HG03432 (cell line): ENCODE measurements around the gene NPY4R.
"Not testable (repeated sequence)": the region's sequence is repeated elsewhere in the genome, so short reads cannot be mapped to it uniquely, and the experiment has no call there.

Experiments
- ATAC-seq: cut with Tn5 transposase; IDR thresholded peaks from one replicate; pipeline ENCODE4 v1.9.1; 2021; ENCODE audit warnings: mild to moderate bottlenecking, moderate library complexity; ENCODE audit not compliant: unreplicated experiment

Gene NPY4R, protein sequence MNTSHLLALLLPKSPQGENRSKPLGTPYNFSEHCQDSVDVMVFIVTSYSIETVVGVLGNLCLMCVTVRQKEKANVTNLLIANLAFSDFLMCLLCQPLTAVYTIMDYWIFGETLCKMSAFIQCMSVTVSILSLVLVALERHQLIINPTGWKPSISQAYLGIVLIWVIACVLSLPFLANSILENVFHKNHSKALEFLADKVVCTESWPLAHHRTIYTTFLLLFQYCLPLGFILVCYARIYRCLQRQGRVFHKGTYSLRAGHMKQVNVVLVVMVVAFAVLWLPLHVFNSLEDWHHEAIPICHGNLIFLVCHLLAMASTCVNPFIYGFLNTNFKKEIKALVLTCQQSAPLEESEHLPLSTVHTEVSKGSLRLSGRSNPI

GRCh38 chr10:46465765-46466164, at the start of gene NPY4R:
Gene NPY4R, minus strand, starts transcription at chr10:46465958. Its CDS starts 3,323 bp downstream, at chr10:46462635.
- ATAC-seq, result not testable (repeated sequence)

DNA sequence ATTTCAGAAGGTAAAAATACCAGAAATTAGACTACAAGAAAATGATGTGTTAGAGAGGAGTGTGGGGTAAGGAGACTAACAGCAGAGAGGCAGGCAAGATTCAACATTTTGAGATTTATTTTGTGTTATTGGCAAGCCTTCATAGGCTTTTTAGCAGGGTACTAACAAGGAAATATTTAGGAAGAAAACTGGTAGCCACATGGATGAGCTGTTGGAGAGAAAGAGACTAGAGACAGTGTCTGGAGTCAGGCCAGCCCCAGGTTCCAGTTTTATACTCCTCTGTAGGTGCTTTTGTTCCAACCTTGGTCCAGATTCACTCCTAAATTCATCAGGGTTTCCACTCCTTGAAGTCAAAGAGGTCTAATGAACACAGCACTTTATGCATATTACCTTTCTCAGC, 49.6 kb upstream of the NPY4R start:
- no peak for ATAC-seq

- ATAC-seq, result no peak
Observed at GRCh38 chr10:46514899-46515298, 49.1 kb upstream of the NPY4R start.

GRCh38 chr10:46514431-46514861, 48.7 kb upstream of the NPY4R start:
- no peak for ATAC-seq

GRCh38 chr10:46513333-46513732, 47.6 kb upstream of the NPY4R start:
- ATAC-seq, result not testable (repeated sequence)

- not testable (repeated sequence) for ATAC-seq
Observed at GRCh38 chr10:46512725-46513124, 47.0 kb upstream of the NPY4R start.

GRCh38 chr10:46512002-46512401, 46.2 kb upstream of the NPY4R start:
- ATAC-seq, result not testable (repeated sequence)

DNA sequence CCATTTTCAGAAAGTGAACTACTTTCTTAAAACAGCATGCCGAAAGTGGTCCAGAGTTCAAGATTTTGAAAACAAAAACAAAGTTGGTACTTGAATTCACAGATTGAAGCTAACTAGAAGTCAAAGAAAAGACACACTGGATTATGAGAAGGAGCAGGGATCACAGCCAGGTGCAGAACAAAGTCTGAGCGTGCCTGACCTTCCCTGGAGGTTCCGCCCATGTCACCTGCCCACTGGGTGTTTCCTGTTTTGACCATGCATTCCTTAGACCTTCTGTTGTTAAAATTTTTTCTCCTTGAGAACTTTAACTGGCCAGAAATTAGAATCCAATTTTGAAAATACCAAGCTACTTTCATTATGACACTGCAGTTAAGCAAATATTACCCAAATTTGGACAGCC, 34.2 kb upstream of the NPY4R start:
- ATAC-seq, result not testable (repeated sequence)

DNA sequence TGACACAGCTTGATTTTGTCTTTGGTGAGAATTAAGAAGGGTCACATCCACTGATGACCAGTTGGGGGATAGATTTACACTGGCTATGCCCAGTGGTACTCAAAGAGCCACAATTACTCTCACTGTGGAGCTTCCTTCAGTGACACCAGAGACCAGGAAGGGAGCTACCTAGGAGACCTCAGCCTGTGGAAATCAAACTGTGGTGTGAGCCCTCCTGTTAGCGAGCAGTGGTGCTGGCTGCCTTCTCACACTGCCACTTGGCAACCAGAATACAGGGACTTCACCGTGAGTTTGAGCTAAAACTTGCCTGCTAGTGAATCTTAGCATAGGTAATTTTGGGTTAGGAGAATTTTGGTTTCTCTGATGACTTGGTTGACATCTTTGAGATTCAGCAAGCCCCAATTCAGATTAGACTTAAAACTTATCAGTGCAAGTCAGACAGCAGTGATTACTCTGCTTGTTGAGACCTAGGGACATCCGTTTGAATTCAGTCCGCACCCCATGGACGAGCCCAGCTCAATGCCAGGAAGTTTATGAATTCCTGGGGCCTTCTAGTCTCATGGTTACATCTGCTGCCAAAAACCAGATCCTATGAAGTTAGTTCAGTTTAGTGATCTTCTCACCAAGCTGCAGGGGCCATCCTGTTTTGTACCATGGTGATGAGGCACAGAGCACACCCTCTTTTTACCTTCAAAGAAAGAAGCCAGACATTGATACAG, 33.4 kb upstream of the NPY4R start:
- not testable (repeated sequence) for ATAC-seq

DNA sequence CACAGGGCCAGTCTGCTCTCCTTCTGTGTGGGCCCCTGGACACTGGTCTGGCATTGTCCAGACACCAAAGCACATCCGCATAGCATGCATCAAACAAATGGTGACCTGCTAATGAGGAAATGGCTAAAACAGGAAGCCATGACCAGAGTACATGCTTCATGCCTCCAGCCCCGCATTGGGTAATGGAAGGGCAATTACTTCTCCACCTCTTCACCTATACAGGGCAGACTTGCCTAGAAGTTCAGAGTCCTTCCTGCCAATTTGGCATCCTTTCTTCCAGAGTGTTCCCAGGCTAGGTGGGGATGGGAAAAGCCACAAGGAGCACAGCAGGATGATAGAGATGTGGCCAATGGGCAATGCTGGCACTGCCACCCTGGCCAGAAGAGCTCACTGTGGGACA, 32.1 kb upstream of the NPY4R start:
- not testable (repeated sequence) for ATAC-seq

GRCh38 chr10:46497401-46497800, 31.6 kb upstream of the NPY4R start:
- not testable (repeated sequence) for ATAC-seq

- ATAC-seq, result not testable (repeated sequence)
Observed at GRCh38 chr10:46491364-46492114, 25.8 kb upstream of the NPY4R start.

DNA sequence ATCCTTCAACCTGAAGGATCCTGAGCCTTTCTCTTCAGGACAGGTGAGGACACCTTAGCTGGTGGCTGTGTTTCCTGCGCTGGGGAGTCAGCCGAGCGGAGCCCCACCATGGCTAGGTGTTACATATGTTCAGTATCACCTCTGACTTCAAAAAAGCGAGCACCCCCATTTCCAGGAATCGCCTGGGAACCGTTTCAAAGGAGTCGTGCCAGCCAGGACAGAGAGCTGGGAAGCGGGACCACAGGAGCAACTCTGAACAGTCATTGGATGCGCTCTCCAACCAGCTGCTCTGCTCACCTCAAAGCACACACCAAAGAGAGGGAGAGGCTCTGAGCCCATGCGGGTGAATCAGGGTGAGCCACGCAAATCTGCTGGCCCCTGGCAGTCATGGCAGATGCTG, 24.5 kb upstream of the NPY4R start:
- not testable (repeated sequence) for ATAC-seq

DNA sequence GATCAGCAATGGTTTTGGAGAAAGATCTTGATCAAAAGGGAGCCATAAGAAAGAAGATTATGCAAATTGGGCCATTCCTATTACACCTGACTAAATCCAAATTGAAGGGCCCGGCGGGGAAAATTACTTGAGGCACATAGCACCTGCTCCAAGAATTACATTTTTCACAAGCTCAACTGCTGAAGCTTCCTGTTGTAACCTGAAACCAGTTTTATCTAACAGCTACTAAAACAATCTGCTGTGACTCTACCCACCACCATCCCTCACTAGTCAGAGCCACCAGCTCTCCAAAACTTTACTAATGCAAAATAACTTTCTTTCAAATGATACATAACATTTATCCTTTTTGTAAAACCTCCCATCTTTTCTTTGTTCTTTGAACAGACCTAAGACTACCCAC, 20.7 kb upstream of the NPY4R start:
- ATAC-seq, result not testable (repeated sequence)

DNA sequence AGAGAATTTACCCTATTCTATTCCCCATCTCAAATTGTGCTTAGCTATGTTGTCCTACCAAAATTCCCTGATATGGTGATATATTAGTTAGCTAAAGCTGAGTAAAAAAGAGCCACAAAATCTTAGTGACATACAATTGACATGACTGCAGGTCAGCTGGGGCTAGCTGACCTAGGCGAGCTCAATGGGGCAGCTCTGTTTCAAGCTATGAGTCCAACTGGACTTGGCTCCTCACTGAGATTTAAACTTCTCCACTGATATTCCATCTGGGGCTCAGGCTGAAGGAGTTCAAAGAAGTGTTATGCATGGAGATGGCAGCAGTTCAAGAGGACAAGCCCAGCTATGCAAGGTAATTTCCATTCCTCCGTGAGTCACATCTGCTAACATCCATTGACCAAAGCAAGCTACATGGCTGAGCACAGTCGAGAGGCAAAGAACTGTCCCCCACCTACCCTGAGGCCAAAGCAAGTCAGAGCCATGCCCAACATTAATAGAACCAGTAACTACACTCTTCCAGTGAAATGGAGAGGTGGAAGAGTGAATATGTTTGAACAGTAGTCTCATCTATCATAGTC, 9.1 kb upstream of the NPY4R start:
- not testable (repeated sequence) for ATAC-seq

DNA sequence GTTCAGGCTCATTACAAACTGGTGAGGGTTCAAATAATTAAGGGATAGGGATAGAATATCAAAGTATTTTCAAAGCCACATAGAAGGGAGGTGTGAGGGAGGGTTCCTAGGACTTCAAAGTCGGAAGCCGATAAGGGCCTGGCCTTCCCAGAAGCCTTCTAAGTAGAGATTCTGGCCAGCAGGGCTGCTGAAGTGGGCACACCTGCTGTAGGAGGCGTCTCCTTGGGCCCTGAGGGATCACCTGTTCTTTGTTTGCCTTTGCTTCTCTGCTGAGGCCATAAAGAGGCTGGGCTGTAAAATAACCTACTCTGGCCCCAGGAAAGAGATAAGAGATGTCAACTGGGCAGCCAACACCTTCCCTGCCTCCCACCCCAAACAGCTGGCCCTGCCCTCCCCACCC, 8.0 kb upstream of the NPY4R start:
- ATAC-seq, result not testable (repeated sequence)

DNA sequence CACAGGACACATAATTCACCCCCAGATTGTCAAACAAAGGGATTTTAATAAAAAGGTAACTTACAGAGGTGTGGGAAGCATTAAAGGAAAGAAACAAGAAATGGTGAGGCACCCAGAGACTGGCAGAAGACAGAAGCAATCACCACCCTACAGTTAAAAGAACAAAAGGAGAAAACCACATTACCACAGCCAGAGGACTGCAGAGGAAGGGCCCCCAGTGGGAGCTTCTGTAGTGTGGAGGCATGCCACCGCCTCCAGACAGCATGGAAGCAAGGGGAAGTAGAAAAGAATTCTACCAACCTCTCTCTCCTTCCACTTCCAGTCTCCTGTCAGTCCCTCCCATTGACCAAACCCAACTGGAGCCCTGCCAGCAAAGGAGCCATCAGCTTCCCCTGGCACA, 4.4 kb upstream of the NPY4R start:
- ATAC-seq, result not testable (repeated sequence)

DNA sequence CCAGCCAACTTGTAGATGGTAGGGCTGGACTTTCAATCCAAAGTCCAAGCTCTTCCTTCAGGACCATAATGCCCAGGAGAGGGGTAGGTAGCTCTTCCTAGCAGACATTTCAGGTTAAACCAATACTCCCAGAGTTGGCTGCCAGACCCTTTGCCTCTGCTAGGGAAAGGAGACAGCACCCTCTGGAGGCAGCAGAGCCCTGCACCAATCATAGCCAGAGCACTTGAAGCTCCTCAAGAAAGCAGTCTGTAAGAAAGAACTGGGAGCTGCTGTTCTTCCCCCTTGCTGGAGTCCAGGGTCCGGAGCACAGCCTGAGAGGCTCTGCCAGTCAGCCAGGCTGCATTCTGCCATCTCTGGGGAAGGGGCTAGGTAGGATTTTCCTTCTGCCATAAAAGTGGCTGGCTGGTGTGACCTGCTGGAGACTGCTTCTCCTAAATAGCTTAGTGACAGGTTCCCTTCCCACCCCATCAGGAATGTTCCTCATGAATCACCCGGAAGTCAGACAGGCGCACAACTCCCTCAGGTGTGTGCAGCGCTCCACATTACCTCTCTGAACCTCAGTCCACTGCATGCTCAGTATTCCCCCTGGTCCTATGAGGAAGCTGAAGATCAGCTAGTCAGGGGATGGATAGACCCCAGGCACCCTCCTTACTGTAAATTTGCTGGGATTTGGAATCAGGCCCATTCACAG, 2.5 kb upstream of the NPY4R start:
- not testable (repeated sequence) for ATAC-seq

GRCh38 chr10:46463608-46464007, 2.1 kb downstream of the NPY4R start:
- not testable (repeated sequence) for ATAC-seq

- ATAC-seq, result not testable (repeated sequence)
Observed at GRCh38 chr10:46462276-46462675, 3.5 kb downstream of the NPY4R start.
